Subcutaneous adipose tissue (tissue), 4 donors: ENCODE results near the gene NUBPL. TPM values are rescaled to one million over a fixed set of nuclear protein-coding genes. Genes with fewer than 3 reads are reported as not detected.

Source experiments
- total RNA-seq, 4 donors: library from RNA; depleted of rRNA; stranded (reverse); fragments of >200 nt; gene quantifications; one replicate each; pipeline ENCODE4 v1.1.0, GENCODE V29; 2016
- TF ChIP-seq, protein P1 (sequence below): fragments of 450-650 bp; IDR thresholded peaks from one replicate; pipeline ENCODE4 v1.5.1; 2016; ENCODE audit warnings: low read depth, mild to moderate bottlenecking, control low read depth, antibody characterized with exemption, moderate library complexity

NUBPL gene
- total RNA-seq, 4 donors from 2014 or later: 11.7 to 25.1 (median 12.7) TPM

DNA sequence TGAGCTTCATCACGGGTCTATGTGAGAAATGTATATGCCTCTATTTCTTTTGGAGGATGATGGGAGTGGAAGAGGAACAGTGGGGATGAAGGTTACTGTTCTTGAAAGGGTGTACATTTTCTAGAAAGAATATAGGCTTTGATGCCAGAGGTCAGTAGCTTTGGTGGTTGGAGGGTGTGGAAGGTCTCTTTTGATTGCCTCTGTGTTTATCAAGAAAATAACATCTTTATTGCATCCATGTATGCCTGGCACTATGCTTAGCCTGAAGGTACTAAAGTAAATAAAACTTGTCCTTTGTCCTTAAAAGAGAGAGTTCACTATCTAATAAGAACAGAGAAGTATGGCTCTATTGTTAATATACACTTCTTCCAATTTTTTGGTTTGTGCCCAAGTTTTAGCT lies 201.8 kb downstream of the NUBPL start:
- TF ChIP-seq, protein P1, sequence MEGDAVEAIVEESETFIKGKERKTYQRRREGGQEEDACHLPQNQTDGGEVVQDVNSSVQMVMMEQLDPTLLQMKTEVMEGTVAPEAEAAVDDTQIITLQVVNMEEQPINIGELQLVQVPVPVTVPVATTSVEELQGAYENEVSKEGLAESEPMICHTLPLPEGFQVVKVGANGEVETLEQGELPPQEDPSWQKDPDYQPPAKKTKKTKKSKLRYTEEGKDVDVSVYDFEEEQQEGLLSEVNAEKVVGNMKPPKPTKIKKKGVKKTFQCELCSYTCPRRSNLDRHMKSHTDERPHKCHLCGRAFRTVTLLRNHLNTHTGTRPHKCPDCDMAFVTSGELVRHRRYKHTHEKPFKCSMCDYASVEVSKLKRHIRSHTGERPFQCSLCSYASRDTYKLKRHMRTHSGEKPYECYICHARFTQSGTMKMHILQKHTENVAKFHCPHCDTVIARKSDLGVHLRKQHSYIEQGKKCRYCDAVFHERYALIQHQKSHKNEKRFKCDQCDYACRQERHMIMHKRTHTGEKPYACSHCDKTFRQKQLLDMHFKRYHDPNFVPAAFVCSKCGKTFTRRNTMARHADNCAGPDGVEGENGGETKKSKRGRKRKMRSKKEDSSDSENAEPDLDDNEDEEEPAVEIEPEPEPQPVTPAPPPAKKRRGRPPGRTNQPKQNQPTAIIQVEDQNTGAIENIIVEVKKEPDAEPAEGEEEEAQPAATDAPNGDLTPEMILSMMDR: no peak

DNA sequence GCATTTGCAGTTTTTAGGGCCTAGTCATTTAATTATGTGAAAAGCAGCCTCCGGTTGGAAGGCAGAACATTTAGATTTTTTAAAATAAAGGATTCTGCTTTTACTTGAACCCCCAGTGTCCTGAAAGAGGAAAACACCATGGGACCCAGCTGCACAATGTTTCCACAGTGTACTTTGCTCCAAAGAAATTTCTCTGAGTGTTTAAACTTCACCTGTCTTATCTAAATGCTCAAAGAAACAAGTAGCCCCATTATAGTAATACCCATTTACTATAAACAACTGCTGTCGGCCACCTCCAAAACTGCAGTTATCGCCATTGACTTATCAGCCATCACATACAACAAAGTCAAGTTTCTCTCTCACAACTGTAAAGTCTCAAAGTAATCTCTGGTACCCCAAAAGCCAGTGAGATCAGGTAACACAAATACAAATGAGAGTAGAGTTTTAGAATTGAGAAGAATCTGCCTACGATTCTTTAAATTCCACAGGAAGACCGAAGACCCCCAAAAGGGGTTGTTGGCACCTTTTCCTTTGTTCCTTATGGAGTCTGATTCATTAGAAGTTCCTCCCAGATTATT lies 205.2 kb downstream of the NUBPL start:
- TF ChIP-seq, protein P1: no peak

DNA sequence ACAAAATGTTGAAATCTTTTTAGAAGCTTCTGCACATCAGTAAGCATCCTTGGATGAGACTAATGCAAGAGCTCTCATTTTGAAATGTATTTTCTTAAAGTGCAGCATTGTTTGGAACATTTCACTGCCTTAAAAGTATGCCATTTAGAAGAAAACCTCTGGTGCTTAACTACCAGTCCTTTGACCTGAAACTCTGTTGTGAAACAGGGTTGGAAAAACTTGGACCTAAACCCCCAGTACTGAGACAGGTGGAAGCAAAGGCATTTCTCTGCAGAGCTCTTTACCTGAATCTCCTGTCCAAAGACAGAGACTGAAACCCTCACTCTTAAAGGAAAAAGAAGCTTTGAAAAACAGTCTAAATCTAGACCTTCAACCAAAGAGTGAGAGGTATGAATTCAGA lies 207.2 kb downstream of the NUBPL start:
- TF ChIP-seq, protein P1: no peak

DNA sequence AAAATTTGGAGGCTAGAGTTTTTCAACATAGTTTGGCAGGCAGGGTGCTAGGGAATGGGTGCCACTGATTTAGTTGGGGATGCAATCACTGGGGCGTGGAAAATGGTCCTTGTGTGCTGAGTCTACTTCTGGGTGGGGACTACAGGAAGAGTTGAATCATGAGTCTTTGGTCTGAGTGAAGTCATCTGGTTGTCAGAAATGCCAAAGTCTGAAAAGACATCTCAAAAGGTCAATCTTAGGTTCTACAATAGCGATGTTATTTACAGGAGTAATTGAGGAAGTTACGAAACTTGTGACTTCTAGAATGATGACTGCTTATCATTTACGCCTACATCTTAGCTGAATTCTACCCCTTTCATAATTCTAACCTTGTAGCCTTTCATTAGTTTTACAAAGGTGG lies 209.1 kb downstream of the NUBPL start:
- TF ChIP-seq, protein P1: no peak

DNA sequence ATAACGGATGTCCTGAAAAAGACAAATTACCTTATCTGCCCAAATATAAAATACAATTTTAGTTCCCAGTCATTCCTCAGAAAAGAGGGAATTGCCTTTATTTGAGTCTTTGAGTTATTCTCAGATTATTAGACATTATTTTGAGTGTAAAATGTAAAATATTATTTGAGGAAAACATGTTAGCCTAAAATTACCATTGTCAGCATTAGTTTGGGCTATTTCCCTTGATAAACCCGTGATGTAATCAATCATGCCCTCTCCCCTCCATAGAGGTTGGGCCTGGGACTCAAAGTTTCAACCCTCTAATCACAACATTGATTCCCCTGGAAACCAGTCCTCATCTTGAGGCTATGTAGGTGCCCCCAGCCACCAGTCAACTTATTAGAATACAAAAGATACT lies 213.4 kb downstream of the NUBPL start:
- TF ChIP-seq, protein P1: no peak

DNA sequence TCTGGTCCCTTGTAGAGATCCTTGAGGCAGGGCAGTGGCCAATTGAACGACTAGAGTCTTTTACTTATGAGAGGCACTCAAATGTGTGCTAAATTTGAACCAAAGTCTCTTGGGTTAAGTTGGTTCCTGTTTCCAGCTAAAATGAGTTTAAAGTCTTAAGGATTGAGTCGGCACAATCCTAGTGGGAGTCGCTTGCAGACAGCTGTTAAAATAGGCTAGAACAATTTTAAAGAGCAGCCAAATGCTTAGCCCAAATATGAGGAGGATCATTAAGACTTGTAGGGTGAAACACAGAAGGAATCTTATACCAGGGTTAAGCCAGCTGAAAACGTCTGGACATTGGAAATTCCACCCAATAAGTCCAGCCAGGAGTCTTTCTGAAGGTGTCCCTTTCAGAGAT lies 216.1 kb downstream of the NUBPL start:
- TF ChIP-seq, protein P1: no peak

DNA sequence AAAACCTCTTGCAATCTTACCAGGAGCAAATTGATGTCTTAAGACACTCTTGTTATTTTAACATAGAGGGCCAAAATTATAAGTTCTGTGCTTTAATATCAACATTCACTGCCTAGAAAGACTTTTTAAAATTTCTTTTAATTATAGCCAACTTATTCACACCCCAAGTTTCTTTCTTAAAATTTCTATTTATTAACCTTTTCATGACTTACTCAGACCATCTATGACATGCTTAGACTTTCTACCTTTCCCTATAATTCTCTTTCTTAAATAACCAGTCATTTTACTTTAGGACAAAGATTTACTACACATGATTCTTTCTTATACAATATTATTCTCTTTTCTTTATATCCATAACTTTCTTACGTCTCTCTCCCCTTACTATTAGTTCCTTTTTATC lies 220.4 kb downstream of the NUBPL start:
- TF ChIP-seq, protein P1: no peak
